LNCAP (cell line): ENCODE data around the gene TFR2.

Source experiments
- TF ChIP-seq, protein P1 (sequence below): fragments of 450-650 bp; IDR thresholded peaks from 2 replicates; pipeline ENCODE4 v1.5.1; 2017; ENCODE audit warnings: mild to moderate bottlenecking

TFR2 gene

DNA sequence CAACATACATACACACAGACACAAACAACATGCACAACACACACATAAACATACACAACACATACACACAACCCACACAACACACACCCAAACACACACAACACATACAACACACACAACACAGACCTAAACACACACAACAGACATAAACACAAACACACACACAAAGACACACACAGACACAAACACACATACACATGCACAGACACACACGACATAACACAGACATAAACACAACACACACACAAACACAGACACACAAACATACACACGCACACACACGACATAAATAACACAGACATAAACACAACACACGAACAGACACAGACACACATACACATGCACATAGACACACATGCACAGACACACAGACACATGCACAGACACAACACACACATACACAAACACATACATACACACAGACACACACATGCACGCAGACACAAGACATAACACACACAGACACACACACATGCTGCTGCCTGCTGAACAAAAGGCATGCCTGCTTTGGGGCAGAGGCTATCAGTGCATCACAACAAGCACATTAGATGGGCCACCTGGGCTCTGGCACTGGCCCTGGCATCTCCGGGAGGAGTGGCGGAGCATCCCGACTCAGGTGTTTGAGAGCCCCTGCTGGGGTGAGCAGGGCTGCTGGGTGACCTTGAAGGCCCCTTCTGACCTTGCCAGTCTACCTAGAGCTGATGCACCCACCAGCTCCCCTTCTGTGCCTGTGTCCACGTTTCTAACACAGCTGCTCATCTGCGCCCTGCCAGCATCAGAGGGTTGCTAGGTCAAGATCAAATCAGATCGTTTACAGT is 60.7 kb downstream of the TFR2 start:
- TF ChIP-seq, protein P1, sequence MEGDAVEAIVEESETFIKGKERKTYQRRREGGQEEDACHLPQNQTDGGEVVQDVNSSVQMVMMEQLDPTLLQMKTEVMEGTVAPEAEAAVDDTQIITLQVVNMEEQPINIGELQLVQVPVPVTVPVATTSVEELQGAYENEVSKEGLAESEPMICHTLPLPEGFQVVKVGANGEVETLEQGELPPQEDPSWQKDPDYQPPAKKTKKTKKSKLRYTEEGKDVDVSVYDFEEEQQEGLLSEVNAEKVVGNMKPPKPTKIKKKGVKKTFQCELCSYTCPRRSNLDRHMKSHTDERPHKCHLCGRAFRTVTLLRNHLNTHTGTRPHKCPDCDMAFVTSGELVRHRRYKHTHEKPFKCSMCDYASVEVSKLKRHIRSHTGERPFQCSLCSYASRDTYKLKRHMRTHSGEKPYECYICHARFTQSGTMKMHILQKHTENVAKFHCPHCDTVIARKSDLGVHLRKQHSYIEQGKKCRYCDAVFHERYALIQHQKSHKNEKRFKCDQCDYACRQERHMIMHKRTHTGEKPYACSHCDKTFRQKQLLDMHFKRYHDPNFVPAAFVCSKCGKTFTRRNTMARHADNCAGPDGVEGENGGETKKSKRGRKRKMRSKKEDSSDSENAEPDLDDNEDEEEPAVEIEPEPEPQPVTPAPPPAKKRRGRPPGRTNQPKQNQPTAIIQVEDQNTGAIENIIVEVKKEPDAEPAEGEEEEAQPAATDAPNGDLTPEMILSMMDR = no peak

DNA sequence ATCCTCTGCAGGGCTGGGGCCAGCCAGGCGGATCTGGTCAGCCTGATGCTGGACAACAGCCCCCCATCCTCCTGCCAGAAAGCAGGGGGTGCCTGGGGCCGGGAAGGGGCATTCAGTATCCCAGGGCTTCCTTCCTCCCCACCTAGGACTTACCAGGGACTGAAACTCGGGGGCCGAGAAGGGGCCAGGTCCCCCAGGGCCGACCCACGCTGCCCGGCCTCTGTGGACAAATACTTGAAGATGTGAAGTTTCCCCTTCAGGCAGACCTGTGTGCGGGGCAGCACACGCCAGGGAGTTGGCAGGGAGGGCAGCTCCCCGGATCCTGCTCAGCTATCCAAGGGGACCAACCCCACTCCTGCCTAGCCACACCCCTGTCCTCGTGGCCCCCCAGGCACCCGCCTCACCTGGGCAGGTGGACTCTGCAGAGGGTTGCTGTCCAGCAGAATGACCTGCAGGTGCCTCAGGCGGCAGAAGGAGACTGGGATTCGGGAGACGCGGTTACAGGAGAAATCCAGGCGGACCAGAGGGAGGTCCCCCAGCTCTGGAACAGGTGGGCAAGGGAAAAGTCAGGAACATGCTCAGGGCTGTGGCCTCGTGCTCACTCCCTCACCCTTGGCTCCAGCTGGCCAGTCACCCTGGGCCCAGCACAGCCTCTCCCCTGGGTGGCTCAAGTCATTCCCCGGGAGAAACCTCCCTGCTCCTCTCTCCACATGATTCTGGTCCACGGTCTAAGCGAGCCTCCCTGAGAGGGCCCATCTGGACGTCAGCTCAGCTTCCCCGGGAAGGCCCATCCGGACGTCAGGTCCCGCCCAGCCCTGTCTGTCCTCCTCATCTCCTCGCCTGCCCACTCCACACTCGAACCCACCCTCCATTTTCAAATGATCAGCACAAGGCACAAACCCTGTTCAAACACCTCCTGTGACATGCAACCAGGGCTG is 62.8 kb downstream of the TFR2 start:
- TF ChIP-seq, protein P1 = no peak

DNA sequence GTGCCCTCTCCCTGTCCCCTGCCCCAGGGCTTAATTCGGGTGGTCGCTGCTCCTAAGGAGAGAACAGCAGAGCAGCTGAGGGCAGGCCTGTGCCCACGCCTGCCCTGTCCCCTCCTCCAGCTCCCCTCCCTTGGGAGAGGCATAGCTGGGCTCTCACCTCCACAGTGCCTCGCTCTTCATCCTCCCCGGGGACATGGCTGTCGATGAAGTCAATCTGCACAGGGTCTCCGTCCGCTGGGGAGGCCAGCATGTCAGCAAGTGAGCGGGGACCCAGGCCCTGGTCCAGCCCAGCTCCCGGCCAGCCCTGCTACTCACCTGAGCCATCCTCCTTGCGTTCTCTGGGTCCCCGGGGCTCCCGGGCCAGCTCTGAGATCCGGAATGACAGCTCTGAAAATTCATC is 63.8 kb downstream of the TFR2 start:
- TF ChIP-seq, protein P1 = no peak

DNA sequence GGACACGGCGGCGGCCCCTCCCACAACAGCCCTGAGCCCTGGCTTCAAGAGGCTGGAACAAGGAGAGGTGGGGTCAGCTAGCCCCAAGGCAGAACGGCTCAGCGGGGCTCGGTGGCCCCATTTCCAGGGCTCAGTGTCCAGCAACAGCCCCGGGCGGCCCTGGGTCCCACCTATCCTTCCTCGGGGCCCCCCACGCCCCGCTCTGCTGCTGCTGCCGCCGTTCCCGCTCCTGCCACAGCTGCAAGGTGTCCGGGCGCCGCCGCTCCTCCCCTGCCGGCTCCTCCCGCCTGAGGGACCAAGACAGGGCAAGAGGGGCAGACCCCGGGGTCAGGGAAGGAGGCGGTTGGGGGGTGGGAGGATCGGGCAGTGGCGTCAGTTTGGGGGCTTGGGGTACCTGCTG is 64.2 kb downstream of the TFR2 start:
- TF ChIP-seq, protein P1 = no peak

DNA sequence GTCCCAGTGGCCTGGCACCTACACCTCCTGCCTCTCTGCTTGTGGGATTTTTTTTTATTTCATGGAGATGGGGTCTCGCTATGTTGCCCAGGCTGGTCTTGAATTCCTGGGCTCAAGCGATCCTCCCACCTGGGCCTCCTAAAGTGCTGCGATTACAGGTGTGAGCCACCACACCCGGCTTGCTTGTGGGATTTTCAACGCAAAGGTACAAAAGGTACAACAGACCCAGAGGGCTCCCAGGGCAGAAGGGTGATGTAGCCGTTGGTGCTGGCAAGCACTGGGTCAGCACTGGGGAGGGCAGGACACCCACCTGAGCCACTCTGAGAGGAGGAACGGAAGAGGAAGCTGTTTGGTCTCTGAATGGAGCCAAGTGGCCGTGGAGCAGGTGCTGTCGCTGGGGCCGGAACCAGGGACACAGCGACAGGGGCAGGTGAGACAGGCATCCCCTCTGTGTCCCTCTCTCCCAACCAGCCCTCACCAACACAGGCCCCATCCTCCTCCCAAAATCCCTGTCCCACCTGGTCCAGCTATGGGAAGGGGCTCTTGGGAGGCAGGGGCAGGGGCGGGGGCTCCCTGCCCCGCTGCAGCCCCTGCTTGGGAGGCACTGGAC is 64.9 kb downstream of the TFR2 start:
- TF ChIP-seq, protein P1 = no peak

DNA sequence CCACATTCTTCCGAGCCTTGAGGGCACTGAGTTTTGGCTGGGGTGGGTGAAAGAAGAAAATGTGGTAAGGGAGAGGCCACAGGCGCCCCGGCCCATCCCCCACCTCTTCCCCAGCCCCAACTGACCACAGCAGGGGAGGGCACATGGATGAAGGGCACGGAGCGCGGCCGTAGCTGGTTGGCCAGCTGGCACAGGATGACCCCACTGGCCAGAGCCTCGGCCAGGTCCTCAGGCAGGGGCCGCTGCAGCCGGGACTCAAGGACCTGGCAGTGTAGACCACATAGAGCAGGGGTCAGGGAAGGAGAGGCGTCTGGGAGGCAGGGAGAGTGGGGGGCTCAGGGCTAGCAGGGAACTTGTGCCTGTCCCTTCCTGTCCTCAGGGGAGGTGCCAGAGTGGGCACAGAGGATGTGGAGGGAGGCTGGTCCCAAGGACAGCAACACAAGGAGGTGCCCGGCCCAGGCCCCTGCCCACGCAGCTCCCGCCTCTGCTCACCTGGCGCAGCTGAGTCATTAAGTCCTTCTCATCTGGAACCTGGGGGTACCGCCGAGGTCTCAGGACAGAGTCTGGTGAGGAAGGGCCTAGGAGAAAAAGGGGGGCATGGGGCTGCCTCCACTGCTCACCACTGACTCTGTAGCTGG is 65.5 kb downstream of the TFR2 start:
- TF ChIP-seq, protein P1 = no peak

DNA sequence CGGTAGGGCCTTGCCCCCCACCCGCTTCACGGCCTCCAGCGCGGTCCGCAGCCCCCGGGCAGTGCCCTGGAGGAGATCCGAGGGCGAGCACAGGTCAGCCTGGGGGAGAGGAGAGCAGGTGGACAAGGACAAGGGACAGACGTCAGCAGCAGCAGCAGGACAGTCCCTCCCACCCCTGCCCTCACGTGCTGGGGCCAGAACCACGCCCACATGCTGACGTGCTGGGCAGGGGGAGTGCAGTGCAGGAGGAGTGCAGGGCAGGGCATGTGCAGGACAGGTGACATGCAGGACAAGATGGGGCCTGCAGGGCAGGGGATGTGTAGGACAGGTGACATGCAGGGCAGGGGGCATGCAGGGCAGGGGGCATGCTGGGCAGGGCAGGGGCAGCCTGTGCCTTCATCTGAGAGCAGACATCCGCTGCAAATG is 66.1 kb downstream of the TFR2 start:
- TF ChIP-seq, protein P1 = no peak
